ENCODE results near the gene TSPAN9. TPM values are rescaled to one million over a fixed set of nuclear protein-coding genes. Genes with fewer than 3 reads are reported as not detected.

The TSPAN9 gene
- total and polyA plus RNA-seq, 9 of the 15 experiments (the other 6 are each of a cell fraction or from before 2014, with no cell fraction given): 0.23 to 2.1 (median 0.60) TPM; not detected in 2

DNA sequence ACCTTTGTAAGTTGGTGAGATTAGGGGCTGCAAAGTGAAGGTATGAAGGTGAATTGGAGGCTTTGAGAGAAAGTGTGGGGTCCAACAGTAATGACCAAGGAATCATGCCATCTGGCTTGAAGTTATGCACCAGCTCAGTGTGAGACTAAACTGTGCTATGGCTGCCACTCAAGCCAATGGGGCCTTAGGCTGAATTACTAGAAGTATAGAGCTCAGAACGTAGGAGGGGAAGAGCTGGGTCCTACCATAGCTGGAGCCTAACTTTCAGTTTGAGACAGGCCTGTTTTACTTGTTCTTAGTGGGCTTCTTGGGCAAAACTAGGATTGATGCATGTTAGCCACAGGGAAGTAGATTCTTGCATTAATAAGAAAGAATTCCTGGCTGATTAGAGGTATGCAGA lies 194.0 kb downstream of the TSPAN9 start:
- H3K4me2 ChIP-seq (ENCODE audit: insufficient read depth, low read length): no peak overlapping the region
- no TSS peak for BruUV-seq (replicated peaks)
- WGBS (ENCODE audit: insufficient coverage, low coverage, missing lambda C conversion rate): 0% methylated on average over 1 of the region's 1 CpG
- H3K36me3 ChIP-seq (ENCODE audit: control insufficient read depth, insufficient read depth, low read length): no peaks in the 10 kb centered on the region
- ATAC-seq: no peak
- H3K4me3 ChIP-seq: no peak overlapping the region
- intact Hi-C loops (cut with micrococcal nuclease) (loop anchor here (10.0 kb wide), 2 partner anchors 66 to 196 kb away; partner anchors contain the start of gene TSPAN9), in situ Hi-C loops (cut with MboI) (loop anchor here (5.0 kb wide), 1 partner anchor 139 kb away; no protein-coding TSS in a partner anchor)
- H3K9me1 ChIP-seq (ENCODE audit: control insufficient read depth, insufficient read depth, low read length): no peaks in the 10 kb centered on the region
- POLR2A ChIA-PET: no interaction called here
- peaks cover 5% of the 10 kb centered on the region; the same call in 1 of the 2 replicates for H4K20me1 ChIP-seq (replicated peaks; ENCODE audit: control insufficient read depth, insufficient read depth, low read length)
- no peaks in the 10 kb centered on the region for H3K9me3 ChIP-seq (replicated peaks; ENCODE audit: control insufficient read depth, insufficient read depth, low read depth, low read length)
- H3K9ac ChIP-seq (ENCODE audit: insufficient read depth in 1 of 2, low read depth in 2 of 2, low read length in 2 of 2): no peak overlapping the region
- H3K27ac ChIP-seq (ENCODE audit: extremely low read depth, low read depth, low read length): no peak overlapping the region
- peaks cover 2 to 28% of the 10 kb centered on the region in 2 experiments; a peak in 2 of 5 replicates for H3K27me3 ChIP-seq (ENCODE audit: control insufficient read depth in 2 of 2, insufficient read depth in 2 of 2, low read length in 2 of 2)
- CTCF ChIA-PET (ENCODE audit: low intra/inter-chr PET ratio): no interaction called here
- no peaks in the 10 kb centered on the region for H3K4me1 ChIP-seq (replicated peaks in 1 of 2; ENCODE audit: control insufficient read depth in 2 of 2, insufficient read depth in 2 of 2, low read length in 2 of 2)
- TF ChIP-seq JUN (IDR thresholded peaks at IDR 0.05; ENCODE audit: borderline replicate concordance, low read depth, low read length) (no peak), JUN (CRISPR knock-in tag; IDR thresholded peaks at IDR 0.05; ENCODE audit: borderline replicate concordance) (no peak), YY1 (IDR thresholded peaks at IDR 0.05; ENCODE audit: borderline replicate concordance in 1 of 3, control insufficient read depth in 1 of 3, extremely low read depth in 1 of 3, insufficient read depth in 3 of 3, insufficient read length in 1 of 3, insufficient replicate concordance in 2 of 3, low read depth in 1 of 3, low read length in 2 of 3) (no peak), PHF8 (IDR thresholded peaks at IDR 0.05; ENCODE audit: borderline replicate concordance, low read length) (no peak), U2AF1 (optimal IDR thresholded peaks at IDR 0.05; ENCODE audit: low read depth, low read length) (no peak), BCL6 (CRISPR knock-in tag; IDR thresholded peaks at IDR 0.05) (no peak), ZNF277 (CRISPR knock-in tag; IDR thresholded peaks at IDR 0.05; ENCODE audit: borderline replicate concordance) (no peak), ZBTB1 (CRISPR knock-in tag; IDR thresholded peaks at IDR 0.05; ENCODE audit: borderline replicate concordance, low read depth) (no peak)
- TF ChIP-seq, protein P1, sequence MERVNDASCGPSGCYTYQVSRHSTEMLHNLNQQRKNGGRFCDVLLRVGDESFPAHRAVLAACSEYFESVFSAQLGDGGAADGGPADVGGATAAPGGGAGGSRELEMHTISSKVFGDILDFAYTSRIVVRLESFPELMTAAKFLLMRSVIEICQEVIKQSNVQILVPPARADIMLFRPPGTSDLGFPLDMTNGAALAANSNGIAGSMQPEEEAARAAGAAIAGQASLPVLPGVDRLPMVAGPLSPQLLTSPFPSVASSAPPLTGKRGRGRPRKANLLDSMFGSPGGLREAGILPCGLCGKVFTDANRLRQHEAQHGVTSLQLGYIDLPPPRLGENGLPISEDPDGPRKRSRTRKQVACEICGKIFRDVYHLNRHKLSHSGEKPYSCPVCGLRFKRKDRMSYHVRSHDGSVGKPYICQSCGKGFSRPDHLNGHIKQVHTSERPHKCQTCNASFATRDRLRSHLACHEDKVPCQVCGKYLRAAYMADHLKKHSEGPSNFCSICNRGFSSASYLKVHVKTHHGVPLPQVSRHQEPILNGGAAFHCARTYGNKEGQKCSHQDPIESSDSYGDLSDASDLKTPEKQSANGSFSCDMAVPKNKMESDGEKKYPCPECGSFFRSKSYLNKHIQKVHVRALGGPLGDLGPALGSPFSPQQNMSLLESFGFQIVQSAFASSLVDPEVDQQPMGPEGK (CRISPR knock-in tag; IDR thresholded peaks at IDR 0.05; ENCODE audit: borderline replicate concordance): no peak
- H2AFZ ChIP-seq (ENCODE audit: low read depth, low read length): no peak overlapping the region
- no peak for DNase-seq (ENCODE audit: extremely low read depth in 1 of 4, low spot score in 3 of 4)
- H3K79me2 ChIP-seq (ENCODE audit: control insufficient read depth, insufficient read depth, low read length): no peaks in the 10 kb centered on the region
- no peak for FAIRE-seq

All from K562 (cell line).